ENCODE data around the gene SLC8A1. TPM values are rescaled to one million over a fixed set of nuclear protein-coding genes. Genes with fewer than 3 reads are reported as not detected.
A peak's percentile ranks its signal among the peaks of the same experiment; 100 is the strongest.

The SLC8A1 gene
- total RNA-seq, 4 donors from 2014 or later: 19.6 to 51.2 (median 31.2) TPM

DNA sequence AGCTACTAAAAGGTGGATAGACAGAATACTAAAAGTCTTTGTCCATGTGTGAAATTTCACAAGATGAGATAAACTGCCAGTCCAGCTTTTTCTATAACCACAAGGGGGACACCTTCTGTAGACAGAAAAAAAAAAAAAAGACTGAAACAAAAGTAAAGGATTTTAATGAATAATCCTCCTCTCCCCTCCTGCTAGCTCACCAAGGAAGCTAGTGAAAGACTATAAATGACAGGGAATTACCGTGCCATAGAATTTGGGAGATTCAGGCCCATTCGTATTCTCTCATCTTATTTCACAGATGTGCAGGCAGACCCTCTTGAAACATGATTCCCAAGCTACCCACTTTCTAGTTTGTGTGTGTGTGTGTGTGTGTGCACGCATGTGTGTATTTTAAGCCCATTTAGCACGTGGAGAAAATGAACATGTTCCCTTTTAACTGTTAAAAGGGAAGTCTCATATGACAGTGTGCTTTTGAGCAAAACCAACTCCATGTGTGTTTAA is 36.3 kb upstream of the SLC8A1 start:
- no peaks in the 10 kb centered on the region for H3K9me3 ChIP-seq
- H3K36me3 ChIP-seq: no peaks in the 10 kb centered on the region
- DNase-seq: no peak
- no peak overlapping the region for H3K4me3 ChIP-seq
- peak overlapping the region in 1 of 4 donors; percentile 5 for H3K27ac ChIP-seq
- H3K27me3 ChIP-seq: no peaks in the 10 kb centered on the region
- peaks cover 0 to 5% (median 0%) of the 10 kb centered on the region in 4 donors for H3K4me1 ChIP-seq
- TF ChIP-seq, protein P1, sequence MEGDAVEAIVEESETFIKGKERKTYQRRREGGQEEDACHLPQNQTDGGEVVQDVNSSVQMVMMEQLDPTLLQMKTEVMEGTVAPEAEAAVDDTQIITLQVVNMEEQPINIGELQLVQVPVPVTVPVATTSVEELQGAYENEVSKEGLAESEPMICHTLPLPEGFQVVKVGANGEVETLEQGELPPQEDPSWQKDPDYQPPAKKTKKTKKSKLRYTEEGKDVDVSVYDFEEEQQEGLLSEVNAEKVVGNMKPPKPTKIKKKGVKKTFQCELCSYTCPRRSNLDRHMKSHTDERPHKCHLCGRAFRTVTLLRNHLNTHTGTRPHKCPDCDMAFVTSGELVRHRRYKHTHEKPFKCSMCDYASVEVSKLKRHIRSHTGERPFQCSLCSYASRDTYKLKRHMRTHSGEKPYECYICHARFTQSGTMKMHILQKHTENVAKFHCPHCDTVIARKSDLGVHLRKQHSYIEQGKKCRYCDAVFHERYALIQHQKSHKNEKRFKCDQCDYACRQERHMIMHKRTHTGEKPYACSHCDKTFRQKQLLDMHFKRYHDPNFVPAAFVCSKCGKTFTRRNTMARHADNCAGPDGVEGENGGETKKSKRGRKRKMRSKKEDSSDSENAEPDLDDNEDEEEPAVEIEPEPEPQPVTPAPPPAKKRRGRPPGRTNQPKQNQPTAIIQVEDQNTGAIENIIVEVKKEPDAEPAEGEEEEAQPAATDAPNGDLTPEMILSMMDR (IDR thresholded peaks at IDR 0.05): peak in 3 of 6 experiments; percentile 37 to 52 (median 43)
- TF ChIP-seq POLR2A (IDR thresholded peaks at IDR 0.05): no peak

DNA sequence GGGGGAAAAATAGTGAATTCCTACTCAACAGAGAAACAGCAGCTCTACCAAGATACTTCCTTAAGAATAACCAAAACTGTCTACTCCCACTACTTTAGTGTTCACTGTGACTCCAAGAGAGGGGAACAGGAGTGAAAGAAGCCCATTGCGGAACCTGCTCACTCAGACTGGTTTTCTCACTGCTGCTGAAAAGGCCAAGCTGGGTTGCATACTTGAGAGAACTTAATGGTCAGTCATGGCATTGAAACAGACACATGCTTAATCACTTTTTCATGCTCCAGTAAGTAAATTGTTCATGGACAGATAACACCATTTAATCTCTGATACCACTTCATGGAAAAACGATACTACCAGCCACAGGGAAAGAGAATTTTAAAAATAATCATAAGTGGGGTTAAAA is 35.7 kb upstream of the SLC8A1 start:
- DNase-seq: no peak
- Histone ChIP-seq H3K9me3 (no peaks in the 10 kb centered on the region), H3K36me3 (no peaks in the 10 kb centered on the region), H3K27me3 (no peaks in the 10 kb centered on the region), H3K4me3 (no peak overlapping the region), H3K27ac (no peak overlapping the region), H3K4me1 (peaks cover 0 to 5% (median 0%) of the 10 kb centered on the region in 4 donors)
- TF ChIP-seq, protein P1 (IDR thresholded peaks at IDR 0.05): no peak
- TF ChIP-seq POLR2A (IDR thresholded peaks at IDR 0.05): no peak

DNA sequence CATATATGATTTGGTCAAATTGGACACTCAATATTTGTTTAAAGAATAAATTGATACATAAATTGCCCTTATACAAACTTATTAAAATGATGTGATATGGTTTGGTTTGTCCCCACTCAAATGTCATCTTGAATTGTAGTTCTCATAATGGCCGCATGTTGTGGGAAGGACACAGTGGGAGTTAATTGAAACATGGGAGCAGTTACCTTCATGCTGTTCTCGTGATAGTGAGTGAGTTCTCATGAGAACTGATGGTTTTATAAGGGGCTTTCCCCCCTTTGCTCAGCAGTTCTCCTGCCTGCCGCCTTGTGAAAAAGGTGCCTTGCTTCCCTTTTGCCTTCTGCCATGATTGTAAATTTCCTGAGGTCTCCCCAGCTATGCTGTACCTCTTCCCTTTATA is 34.0 kb upstream of the SLC8A1 start:
- Histone ChIP-seq H3K4me3 (no peak overlapping the region), H3K4me1 (peaks cover 0 to 5% (median 0%) of the 10 kb centered on the region in 4 donors), H3K9me3 (no peaks in the 10 kb centered on the region), H3K27ac (no peak overlapping the region), H3K27me3 (no peaks in the 10 kb centered on the region), H3K36me3 (no peaks in the 10 kb centered on the region)
- TF ChIP-seq, protein P1 (IDR thresholded peaks at IDR 0.05): no peak
- no peak for TF ChIP-seq POLR2A (IDR thresholded peaks at IDR 0.05)
- no peak for DNase-seq

DNA sequence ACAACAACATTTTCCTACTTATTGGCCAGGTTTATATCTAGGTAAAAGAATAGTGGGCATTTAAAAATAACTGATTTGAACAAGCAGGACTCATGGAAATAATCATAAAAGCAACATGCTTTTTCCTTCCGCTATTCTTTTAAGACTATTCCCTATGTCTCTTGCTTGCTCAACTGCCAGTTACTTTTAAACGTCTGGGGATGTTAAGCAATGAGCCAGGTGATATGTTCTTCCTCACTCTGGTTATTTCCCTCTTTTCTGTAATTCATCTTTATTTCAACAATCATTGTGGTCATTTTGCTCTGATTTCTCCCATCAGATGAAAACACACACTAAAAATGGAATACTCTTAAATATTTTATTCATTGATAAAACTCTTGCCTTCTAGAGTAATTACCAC is 33.4 kb upstream of the SLC8A1 start:
- Histone ChIP-seq H3K9me3 (no peaks in the 10 kb centered on the region), H3K4me1 (peaks cover 0 to 5% (median 0%) of the 10 kb centered on the region in 4 donors), H3K4me3 (no peak overlapping the region), H3K27me3 (no peaks in the 10 kb centered on the region), H3K36me3 (no peaks in the 10 kb centered on the region), H3K27ac (no peak overlapping the region)
- DNase-seq: no peak
- TF ChIP-seq POLR2A (IDR thresholded peaks at IDR 0.05): no peak
- TF ChIP-seq, protein P1 (IDR thresholded peaks at IDR 0.05): no peak

DNA sequence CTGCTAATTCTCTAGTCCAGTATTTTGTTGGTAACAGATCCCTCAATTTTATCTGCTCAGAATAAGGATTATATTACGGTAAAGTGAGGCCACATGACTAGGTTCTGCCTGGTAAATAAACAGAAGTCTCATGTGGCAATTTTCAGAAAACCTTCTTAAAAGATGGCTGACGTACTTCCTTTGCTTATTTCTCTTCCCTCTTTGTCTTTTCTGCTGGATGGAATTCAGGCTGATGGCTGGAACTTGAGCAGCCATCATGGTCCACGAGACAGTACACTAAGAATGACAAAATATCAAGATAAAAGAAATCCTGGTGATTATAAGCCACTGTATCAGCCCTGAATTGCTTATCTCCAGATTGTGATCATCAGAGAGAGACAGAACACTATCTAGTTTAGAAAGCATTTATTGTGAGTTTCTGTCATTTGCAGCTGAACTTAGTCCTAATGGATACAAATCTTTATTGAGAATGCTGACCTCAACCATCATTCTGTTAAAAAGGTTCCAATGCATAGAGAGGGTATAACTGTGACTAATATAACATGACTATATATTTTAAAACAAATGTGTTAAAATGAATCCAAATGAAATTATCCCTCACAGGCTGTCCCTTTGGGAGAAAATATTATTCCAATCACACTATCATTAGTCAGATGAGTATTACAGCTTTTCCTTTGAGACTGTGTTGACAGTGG is 31.8 kb upstream of the SLC8A1 start:
- H3K9me3 ChIP-seq: no peaks in the 10 kb centered on the region
- TF ChIP-seq, protein P1 (IDR thresholded peaks at IDR 0.05): no peak
- no peak for TF ChIP-seq POLR2A (IDR thresholded peaks at IDR 0.05)
- H3K27me3 ChIP-seq: no peaks in the 10 kb centered on the region
- H3K4me1 ChIP-seq: peaks cover 0 to 5% (median 0%) of the 10 kb centered on the region in 4 donors
- DNase-seq: no peak
- H3K27ac ChIP-seq: no peak overlapping the region
- no peak overlapping the region for H3K4me3 ChIP-seq
- H3K36me3 ChIP-seq: no peaks in the 10 kb centered on the region

Measured in Peyer's patch (tissue), 4 donors.